ENCODE measurements around the gene RCAN3.
"Not testable (repeated sequence)": the region's sequence is repeated elsewhere in the genome, so short reads cannot be mapped to it uniquely, and the experiment has no call there.

Gene RCAN3

DNA sequence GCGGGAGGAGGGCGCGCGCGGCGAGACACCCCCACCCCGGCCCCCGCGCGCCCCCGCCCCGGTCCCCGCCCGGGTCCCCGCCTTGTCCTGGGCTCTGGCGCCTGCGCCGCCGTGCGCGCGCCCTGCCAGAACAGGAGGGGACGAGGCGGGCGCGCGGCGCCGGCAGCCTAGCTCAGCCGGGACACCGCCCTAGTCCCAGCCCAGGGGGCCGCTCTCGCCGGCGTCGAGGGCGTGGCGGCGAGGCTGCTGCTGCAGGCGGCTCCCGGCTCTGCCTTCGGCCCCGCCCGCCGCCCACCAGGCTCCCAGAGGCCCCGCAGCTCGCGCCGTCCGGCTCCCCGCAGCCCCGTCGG lies at the start of gene RCAN3:
Gene RCAN3, plus strand, starts transcription at position 128 of the 350 bp plus-strand sequence. CDS start 11,537 bp downstream, outside the sequence.
- DNase-seq, result peak; percentile 76

DNA sequence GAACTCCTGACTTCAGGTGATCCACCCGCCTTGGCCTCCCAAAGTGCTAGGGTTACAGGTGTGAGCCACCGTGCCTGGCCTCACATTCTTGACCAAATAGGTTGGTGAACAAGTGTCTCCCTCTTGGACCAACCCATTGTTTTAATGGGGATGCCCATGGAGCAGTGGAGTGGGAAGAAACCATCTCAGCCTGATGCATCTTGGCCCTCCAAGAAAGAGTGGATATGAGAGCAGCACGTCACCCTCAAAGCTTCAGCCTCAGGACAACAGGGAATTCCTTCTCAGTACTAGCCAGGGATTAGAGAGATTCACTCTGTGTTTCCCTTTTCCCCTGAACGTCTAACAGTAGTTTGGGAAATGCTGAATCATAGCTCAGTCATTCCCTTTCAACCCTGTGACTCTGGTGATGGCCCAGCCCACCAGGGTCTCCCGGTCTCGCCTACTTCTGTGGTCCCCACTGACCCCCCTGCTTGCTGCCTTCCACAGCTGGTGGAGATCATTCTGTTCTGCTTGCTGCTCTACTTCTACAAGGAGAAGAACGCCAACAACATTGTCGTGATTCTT lies 49.6 kb upstream of the RCAN3 start:
- no peak for DNase-seq

DNA sequence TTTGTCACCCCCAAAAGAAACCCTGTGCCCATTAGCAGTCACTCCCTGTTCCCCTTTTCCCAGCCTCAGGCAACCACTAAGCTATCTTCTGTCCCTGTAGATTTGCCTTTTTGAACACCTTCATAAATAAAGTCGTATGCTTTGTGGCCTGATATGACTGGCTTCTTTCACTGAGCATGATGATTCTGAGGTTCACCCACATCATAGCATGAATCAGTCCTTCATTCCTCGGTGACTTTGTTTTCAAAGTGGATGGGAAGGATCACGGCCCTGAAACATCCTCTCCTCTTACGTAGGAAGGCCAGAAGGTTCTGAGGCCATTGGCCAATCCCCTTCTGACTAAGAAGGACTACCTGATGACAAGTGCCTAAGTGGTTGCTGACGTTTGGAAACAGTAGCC lies 48.0 kb upstream of the RCAN3 start:
- DNase-seq, result no peak

DNA sequence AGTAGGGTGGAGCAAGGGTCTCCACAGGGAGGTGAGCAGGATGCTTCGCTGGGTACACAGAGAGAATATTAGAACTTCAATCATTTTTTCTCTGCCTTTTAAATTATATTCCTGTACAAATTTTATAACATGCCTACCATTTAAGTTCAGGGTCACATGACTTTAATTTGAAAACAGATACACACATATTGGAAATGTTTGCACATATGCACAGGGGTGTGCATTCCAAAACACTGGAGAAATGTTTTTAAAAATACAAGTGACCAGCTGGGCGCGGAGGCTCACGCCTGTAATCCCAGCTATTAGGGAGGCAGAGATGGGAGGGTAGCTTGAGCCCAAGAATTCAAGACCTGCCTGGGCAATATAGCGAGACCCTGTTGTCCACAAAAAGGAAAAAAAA lies 47.4 kb upstream of the RCAN3 start:
- no peak for DNase-seq

DNA sequence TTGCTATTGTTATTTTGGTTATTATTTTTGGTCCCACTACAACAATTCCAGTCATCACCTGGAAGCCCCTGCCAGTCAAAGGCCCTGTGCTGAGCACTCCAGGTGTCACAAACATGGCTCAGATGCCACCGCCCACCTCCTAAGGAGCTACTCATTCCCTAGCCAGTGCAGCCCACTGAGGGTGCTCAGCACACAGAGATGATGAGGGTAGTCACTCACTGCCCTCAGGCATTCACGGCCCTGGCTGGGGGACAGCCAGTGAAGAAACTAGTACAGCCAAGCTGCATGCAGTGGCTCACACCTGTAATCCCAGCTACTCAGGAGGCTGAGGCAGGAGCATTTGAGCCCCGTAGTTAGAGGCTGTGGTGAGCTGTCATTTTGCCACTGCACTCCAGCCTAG lies 44.8 kb upstream of the RCAN3 start:
- no peak for DNase-seq

DNA sequence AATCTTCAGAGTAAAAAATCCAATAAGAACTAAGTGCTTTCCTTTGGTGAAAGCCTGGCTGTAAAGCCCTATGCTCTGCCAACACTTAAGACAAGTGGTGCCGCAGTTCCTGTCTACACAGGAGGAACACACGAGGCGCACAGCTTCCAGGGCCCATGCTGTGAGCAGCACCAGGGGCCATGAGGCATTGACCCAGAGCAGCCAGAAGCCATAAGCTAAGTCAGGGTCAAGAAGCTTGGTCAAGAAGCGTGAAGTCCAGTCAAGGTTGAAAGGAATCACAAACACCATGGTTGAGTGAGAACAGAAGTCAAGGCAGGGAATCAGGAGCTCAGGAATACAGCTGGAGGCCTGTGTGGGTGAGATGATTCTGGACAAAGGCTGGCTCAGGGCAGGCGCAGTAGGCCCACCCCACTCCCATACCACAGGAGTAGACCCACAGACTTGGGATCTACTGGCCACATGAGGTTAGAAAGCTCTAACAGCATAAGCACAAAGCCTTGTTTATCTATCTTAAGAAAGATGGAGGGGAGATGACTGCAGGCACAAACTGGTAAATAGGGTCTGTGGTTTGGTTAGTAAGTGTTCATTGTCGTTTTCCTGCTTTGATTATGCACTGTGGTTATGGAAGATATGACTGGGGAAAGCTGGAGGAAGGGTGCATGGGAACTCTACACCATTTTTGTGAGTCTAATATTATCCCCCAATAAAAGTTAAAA lies 42.9 kb upstream of the RCAN3 start:
- no peak for DNase-seq

DNA sequence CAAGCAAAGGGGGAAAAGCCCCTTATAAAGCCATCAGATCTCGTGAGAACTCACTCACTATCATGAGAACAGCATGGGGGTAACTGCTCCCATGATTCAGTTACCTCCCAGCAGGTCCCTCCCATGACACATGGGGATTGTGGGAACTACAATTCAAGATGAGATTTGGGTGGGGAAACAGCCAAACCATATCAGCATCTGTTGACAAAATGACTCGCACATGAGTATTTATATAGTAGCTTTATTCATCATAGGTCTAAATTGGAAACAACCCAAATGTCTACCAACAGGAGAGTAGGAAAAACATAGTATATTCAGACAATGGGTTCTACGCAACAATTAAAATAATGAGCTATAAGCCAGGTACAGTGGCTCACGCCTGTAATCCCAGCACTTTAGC lies 40.5 kb upstream of the RCAN3 start:
- DNase-seq, result not testable (repeated sequence)

DNA sequence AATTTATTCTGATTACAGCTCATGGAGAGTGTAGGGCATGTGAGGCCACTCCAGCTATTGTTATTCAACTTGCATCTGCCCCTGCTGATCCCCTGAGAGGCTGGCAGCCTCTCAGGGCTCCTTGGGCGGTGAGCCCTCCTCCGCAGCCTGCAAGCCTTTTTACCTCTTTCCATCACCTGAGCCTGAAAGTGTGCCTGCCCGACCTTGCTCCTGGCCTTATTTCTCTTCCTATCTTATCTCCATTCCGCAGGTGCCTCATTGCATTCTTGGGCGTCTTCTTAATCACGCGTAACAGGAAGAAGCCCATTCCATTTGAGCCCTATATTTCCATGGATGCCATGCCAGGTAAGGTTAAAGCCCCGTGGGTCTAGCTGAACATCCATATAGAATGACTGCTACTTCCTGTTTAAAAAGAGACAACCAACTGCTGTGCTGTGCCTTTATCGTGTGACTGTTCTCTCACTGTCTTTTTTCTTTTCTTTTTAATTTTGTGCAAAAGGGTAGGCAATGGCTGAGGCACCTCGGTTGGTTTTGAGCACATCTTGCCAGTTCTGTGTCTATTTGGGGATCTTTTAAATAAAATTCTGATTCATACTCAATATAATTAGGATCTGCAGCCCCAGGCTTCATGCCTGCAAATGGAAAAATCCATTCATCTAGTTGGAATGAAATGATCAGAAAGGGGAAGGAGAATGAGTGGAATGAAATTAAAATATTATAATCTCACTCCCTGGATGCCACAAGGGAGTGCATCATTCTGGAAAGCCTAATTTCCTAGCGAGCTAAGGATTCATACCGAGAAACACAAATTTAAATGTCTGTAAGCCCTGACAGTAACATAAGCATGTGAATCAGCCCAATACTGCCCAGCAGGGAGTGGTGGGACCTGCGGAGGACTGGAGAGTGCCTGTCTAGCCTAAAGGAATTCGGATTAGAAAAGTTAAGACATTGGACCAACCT lies 38.6 kb upstream of the RCAN3 start:
- peak; percentile 40 for DNase-seq

DNA sequence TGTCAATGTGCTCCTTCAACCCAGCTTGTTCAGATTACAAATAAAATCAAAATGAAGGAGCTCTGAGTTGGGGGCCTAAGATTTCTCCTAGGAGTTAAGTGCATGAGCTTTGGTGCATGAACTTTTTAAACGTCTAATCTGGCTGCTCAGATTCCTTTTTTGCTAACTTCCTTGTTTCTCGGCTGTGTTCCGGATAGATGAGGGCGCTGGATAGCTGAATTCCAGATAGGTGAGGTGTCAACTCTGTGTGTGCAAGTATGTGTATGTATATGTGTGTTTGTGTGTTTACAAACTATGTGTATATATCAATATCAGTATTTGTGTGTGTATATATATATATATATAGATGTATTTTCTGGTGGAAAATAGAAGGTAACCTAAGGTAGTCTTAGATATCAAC lies 37.5 kb upstream of the RCAN3 start:
- no peak for DNase-seq

DNA sequence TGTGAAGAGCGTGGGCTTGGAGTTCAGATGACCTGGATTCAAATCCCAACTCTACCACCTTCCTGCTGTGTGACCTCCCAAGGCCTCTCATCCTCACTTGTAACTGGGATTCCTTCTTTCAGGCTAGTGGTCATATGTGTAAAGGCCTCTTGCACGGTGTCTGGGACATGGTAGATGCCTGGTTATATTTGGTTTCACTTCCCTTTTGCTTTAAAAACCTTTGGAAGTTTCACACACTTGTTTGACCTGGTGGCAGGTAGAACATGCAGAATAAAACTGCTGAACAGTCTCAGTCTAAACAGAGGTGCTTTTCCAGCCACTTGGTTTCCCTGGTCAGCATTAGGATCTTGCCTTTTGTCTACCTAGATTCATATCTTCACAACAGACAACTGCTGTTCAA lies 37.0 kb upstream of the RCAN3 start:
- DNase-seq, result no peak

DNA sequence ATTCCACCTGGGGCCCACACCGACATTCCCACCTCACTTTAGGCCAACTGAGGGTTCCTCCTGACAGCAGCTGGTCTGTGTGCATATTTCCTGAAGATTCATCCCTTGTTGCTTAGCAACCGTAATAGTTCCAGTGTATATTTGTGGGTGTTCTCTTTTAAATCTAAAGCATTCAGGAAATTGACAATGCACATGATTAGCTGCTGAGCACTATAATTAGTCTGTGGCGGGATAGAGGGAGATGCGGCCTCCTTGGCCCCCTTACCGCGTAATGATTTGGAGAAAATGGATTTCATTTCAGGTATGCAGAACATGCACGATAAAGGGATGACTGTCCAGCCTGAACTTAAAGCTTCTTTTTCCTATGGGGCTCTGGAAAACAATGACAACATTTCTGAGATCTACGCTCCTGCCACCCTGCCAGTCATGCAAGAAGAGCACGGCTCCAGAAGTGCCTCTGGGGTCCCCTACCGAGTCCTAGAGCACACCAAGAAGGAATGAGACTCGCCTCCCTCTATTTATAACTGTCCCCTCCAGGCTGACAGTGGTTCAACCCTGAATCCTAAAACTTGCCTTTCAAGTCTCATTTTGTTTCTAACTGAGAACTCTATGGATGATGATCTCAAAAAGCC lies 33.8 kb upstream of the RCAN3 start:
- DNase-seq, result no peak

DNA sequence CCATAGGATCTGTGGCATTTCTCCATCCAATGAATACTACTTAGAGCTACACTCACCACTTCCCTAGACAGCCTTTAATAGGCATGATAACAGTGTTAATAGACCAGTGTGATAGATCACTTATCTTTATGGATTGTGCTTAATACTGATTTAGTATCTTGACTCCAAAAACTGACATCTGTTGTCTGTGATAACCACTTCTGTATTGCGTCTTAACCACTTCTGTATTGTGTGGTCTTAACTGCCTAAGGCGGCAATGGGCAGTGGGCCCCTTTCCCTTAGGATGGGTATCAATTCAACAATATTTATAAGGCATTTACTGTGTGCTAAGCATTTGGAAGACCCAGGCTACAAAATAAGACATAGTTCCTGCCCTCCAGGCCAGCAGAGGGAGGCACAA lies 32.0 kb upstream of the RCAN3 start:
- DNase-seq, result no peak

DNA sequence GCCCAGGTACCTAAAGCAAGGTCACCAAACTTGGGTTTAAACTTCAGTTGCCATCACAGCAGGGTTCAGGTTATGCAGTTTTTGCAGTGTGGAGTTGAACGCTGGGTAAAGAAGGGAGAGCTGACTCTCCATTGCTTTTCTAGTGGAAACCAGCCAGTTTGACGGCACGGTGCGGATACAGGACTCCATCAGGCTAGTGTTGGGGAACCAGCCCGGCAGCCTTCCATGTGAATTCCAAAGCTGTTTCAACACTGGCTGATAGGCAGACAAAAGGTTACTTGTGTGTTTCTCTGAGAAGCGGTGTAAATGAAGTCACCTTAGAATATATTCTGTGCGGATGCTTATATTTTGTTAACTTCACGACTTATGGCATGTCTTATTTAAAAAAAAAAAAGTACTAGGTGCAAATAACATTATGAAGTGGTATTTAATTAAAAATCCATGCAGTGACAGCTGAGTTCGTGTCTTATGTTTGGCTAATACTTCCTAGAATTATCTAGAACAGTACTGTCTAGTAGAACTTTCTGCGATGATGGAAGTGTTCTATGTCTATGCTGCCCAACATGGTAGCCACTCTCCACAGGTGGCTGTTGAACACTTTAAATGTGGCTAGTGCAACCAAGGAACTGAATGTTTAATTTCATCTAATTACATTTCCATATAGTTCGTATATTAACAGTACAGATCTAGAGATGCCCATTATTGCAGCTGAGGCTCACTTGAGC lies 29.9 kb upstream of the RCAN3 start:
- no peak for DNase-seq

DNA sequence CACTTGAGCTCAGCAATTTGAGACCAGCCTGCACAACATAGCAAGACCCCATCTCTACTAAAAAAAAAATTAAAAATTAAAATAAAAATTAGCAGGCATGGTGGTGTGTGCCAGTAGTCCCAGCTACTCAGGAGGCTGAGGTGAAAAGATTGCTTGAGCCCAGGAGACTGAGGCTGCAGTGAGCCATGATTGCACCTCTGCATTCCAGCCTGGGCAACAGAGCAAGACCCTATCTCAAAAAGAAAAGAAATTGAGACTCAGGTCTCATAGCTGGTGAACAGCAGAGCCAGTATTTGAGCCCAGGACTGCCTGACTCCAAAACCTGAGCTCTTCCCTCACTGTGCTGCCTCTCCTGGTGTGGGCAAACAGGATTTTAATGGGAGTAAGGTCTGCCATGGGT lies 28.4 kb upstream of the RCAN3 start:
- no peak for DNase-seq

DNA sequence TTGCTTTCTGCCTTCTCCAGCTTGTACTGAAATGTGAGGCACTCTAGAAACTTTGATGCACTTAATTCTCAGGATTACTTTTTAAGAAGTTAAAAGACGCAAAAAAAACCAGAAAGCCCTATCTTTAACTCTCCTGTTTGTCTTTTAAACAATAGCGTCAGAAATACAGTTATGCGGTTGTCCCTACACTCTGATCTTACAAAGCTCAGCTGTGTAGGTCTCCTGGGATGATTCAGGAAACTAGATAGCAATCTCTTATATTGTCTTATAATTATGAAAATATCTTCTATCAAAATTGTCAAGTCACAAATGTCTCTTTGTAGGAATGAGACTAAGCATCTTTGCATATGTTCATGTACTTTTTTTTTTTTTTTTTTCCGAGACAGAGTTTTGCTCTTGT lies 26.9 kb upstream of the RCAN3 start:
- DNase-seq, result no peak

DNA sequence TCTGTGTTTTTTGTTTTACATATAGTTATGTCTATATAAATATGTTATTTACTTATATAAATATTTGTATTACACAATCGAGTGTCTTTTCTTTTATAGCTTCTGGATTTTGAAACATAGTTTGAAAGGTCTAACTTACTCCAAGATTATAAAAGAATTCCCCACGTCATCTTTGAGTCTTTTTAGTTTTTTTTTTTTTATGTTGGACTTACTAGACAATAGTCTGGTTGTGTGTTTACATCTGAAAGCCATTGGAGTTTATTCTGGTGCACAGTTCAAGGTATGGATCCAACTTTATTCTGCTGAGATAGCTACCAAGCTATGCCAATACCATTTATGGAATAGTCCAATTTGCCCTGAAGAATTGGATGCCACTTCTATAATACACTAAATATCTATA lies 26.1 kb upstream of the RCAN3 start:
- DNase-seq, result no peak

DNA sequence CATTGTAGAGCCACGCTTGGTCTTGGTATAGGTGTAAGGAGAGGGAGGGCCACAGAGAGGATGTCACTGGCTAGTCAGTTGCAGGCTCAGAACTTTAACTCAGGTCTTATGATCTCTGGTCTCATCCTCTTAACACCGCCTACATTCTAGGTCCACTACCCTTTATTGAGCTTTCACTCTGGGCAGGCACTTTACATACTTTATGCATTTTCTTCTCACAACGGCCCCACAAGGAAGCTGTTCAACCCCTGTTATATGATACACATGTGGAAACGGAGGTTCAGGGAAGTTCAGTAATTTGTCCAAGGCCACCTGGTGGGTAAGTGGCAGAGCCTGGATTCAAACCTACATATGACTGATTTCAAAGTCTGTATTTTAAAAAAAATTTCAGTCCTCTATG lies 25.3 kb upstream of the RCAN3 start:
- DNase-seq, result no peak

DNA sequence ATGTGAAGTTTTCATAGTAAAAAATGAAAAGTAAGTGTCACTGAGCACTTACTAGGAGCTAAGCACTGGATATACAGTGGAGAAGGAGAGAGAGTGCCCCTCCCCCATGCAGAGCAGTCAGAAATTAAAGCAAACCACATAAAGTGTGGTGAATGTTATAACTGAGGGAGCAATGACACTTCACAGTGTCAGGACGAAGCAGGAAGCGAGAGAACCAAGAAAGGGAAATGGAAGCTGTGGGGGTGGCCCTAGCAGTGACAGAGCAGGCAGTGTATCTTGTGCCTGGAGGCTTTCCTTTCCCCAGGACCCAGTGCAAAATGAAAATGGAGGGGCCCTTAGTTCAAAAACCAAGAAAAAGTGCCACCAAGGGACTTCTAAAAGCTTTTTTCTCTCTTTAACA lies 21.5 kb upstream of the RCAN3 start:
- no peak for DNase-seq

DNA sequence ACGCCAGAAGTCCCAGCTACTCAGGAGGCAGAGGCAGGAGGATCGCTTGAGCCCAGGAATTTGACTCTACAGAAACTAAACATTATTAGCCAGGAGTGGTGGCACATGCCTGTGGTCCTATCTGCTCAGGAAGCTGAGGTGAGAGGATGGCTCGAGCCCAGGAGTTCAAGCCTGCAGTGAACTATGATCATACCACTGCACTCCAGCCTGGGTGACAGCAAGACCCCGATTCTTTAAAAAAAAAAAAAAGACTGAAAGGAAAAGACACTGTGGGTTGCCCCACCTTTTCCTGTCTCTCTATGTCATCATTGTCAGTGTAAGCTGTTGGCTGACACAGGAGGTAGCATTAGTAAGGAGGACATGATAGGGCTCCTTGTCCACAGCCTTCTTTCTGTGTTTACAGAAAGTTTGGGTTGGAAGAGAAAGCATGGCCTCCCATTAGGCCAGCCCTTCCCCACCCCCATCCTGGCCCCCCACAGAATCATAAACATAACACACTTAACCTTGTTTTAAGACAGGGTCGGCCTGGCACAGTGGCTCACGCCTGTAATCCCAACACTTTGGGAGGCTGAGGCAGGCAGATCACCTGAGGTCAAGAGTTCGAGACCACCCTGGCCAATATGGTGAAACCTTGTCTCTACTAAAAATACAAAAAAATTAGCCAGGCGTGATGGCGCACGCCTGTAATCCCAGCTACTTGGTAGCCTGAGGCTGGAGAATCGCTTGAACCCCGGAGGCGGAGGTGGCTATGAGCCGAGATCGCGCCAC lies 20.6 kb upstream of the RCAN3 start:
- no peak for DNase-seq

DNA sequence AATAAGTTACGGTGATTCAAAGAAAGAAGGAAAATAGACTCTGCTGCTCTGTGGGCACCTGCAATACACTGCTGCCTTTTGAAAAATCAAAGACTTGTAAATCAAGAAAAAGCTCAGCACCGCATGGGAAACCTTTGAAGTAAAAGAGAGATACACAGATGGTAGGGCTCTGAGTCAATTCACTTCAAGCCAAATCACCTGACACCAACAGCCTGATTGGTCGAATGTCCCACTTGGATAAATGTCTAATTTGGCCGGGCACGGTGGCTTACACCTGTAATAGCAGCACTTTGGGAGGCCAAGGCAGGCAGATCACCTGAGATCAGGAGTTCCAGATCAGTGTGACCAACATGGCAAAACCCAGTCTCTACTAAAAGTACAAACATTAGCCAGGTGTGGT lies 19.2 kb upstream of the RCAN3 start:
- no peak for DNase-seq

DNA sequence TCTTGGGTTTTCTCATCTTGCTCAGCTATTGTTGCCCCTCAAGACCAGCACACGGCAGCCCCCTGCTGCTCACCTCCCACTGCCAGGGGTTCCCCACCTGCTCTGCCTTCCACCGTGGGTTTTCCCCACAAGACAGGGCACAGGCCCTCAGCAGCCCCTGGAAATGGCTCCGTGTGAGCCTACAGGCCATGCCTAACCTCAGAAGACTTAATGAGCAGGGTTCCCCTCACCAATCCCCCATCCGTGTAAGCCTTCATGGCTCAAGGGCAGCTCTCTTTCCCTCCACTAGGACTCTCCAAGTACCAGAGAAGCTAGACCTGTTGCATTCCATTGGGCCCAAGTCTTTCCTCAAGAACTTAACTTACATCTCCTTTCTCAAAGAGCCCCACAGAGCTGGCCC lies 18.4 kb upstream of the RCAN3 start:
- DNase-seq, result no peak

All from NCI-H1105 (cell line).